Umbilical cord (tissue), 2 donors: ENCODE measurements around the gene RANBP1. TPM values are rescaled to one million over a fixed set of nuclear protein-coding genes. Genes with fewer than 3 reads are reported as not detected.

Experiments used
- DNase-seq: peaks from one replicate; pipeline ENCODE4 v3.0.0-alpha.2; 2015; ENCODE audit warnings: low spot score
- total RNA-seq: library from RNA; depleted of rRNA; stranded (reverse); fragments of >200 nt; gene quantifications from one replicate; pipeline ENCODE4 v1.2.3, GENCODE V29; 2014; ENCODE audit warnings: low replicate concordance; ENCODE audit not compliant: insufficient read depth

Gene RANBP1
- total RNA-seq, 1 donor from 2014 or later: 265 TPM

DNA sequence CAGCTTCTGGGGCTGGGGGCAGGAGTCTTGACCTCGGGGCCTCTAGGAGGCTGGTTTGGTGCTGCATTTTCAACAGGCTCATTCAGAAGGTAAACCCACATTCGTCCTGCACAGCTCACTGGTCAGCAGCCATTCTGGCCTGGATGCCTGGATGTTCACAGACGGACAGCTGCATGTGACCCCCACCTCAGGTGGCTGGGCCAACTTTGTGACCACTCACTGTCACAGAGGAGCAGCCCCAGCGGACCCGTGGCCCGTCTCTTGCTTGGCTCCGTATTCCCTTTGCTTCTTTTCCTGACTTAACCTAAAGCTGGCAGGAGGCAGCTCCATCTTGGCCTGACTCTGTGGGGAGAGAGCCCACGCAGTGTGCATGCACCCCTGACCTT, 27.6 kb upstream of the RANBP1 start:
- DNase-seq: no peak

GRCh38 chr22:20089226-20089976, 26.5 kb upstream of the RANBP1 start:
- no peak for DNase-seq

- no peak for DNase-seq
These were observed 25.8 kb upstream of the RANBP1 start for GRCh38 chr22:20089977-20090729.

DNA sequence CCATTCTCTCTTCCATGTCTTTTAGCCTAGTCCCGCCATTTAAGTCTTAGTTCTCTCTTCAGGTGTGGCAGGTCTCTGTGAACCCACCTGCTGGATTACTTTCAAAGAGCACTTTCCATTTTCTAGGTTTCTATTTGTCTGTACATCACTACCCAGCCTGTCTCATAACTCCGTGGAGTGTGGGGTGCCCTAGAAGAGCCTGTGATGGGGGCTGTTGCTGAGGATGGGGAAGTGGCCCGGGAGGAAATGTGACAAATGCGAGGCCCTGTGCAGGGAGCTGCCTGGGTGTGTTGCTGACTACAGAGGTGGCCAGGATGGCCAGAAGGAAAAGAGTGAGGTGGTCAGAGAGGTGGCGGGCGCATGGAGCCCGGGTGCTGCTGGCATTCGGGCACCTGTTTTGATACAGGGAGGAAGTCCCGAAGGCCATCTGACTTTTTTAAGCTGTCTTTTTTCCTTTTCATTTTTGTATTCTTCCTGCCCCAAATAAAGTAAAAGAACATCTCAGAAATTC, 25.1 kb upstream of the RANBP1 start:
- DNase-seq: no peak

- DNase-seq: no peak
These were observed 24.0 kb upstream of the RANBP1 start for GRCh38 chr22:20091690-20092476.

DNA sequence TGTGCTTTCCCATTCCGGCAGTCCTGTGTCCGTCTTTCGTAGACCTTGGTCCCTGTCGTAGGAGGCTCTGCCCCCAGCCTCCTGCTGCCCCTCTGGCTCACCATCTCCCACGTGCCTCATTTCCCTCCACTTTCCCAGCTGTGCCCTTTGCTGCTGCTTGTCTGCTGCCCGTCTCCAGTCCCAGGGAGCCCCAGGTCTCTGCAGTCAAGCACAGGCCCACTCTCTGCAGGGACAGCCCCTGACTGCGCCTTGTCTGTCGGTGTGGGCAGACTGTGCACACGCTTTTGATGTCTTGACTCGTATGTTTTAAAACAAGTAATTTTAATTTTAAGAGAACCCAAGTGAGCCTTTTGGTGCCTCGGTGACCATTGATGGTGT, 23.4 kb upstream of the RANBP1 start:
- DNase-seq: no peak

DNA sequence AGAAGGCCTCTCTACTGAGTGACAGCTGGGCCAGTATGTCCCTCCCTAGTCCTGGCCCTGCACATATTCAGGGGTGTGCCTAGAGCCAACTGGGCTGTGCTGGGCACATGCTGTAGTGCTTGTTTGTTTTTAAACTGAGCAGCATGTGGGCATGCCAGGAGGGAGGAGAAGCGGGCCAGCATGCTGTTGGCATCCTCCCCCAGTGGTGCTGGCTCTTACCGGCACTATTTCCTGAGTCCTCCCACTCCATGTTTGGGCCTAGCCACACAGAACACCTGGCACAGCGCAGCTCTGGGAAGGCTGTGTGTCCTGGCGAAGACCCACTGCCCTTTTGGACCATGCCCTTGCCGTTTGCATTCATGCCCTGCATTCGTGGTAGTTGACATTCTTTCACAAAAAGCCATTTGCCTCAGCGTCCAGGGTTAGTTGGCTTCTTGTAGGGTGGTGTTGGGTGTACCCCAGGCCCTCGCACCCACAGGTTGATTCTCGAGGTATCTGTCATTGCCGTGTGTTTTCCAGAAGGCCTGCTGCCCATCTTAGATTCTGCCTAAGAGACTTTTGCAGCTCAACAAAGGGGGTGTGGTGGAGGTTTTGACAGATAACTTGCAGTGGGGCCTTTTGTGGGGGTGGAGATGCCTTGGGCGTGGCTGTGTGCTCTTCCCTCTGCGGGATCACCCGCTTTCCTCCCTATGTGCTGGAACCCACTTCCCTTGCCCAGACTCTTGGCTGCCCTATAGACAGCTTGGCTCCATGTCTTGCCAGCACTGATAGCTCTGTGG, 22.3 kb upstream of the RANBP1 start:
- no peak for DNase-seq

DNA sequence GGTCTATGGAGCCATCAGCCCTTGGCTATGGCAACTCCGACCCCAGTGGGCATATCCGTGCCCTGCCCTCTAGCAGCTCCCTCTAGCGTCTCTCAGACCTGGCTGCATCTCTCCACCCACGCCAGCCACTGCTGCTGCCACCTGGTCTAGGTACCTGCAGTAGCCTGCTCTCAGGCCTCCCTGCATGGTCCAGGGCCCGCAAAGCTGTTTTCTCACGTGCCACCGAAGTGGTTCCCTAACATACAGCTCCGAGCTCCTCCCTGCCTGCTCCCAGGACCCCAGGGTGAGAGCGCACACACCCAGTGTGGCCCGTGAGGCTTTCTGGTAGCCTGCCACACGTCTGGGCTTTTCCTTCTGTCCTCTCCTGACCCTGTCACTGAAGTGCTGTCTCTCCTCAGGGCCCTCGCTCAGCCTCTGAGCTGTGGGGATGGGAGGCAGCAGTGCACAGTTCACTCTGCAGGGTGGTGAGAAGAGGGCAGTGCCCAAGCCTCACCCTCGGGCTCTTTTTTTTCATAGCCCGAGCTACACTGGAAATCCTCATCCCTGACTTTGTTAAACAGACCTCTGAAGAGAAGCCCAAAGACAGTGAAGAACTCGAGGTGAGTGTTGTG, 21.6 kb upstream of the RANBP1 start:
- DNase-seq: no peak

DNA sequence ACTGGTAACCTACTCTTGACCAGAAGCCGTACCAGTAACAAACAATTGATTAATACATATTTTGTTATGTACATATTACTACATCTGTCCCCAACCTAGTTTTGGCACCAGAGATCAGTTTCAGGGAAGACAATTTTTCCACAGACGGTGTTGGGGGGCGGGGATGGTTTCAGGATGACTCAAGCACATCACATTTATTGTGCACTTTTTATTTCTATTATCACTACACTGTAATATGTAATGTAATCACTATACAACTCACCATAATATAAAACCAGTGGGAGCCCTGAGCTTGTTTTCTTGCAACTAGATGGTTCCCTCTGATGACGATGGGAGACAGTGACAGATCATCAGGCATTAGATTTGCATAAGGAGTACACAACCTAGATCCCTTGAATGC, 20.4 kb upstream of the RANBP1 start:
- no peak for DNase-seq

DNA sequence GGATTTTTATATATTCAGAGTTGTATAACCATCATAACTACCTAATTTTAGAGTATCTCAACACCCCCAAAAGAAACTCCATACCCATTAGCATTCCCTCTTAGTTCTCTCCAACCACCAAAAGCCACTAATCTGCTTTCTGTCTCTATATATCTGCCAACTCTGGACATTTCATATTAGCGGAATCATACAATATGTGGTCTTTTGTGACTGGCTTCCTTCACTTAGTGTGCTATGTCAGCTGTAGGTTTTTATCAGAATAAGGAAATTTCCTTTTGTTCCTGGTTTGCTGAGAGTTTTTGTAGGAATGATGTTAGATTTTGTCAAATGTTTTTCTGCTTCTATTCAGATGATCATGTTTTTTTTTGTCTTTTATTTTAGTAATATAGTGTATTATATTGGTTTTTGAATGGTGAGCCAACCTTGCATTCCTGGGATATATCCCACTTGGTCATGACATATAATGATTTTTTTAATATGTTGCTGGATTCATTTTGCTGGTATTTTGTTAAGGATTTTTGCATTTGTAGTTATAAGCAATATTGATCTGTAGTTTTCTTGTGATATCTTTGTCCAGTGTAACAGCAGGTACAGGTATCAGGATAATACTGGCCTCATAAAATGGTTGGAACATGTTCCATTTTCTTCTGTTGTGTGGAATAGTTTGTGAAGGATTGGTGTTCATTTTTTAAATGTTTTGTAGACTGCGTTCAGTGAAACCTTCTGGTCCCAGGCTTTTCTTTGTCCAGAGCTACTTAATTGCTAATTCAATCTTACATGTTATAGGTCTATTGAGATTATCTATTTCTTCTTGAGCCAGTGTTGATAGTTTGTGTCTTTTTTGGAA, 19.1 kb upstream of the RANBP1 start:
- no peak for DNase-seq

GRCh38 chr22:20099099-20099711, 16.7 kb upstream of the RANBP1 start:
- no peak for DNase-seq

GRCh38 chr22:20101638-20102037, 14.3 kb upstream of the RANBP1 start:
- DNase-seq: no peak

DNA sequence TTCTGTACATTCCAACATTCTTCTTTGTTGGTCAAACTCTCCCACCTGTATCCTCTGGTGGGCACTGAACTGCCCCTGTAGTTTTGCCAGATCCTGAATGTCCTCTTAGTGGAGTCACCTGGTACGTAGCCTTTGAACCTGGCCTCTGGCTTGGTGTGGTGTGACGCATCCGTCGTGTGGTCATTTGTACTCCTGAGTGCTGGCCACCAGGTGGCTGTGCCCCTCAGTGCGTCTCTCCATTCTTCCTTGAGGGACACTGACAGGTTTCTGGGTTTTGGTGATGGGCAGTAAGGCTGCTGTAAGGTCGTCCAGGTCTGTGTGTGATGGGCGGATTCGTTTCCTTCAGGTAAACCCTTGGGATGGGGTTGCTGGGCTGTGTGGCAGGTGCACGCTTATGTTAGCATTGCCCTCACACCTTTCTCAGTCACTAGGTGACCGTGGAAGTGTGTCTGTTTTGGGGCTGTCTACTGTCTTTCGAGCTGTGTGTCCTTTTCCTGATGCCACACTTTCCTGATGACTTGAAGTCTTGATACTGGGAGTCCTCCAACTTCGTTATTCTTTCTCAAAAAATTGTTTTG, 13.6 kb upstream of the RANBP1 start:
- DNase-seq: no peak

- DNase-seq: no peak
These were observed 10.3 kb upstream of the RANBP1 start for GRCh38 chr22:20105456-20106204.

- DNase-seq: no peak
These were observed 9.6 kb upstream of the RANBP1 start for GRCh38 chr22:20106205-20106848.

GRCh38 chr22:20106849-20107237, 9.1 kb upstream of the RANBP1 start:
- no peak for DNase-seq

DNA sequence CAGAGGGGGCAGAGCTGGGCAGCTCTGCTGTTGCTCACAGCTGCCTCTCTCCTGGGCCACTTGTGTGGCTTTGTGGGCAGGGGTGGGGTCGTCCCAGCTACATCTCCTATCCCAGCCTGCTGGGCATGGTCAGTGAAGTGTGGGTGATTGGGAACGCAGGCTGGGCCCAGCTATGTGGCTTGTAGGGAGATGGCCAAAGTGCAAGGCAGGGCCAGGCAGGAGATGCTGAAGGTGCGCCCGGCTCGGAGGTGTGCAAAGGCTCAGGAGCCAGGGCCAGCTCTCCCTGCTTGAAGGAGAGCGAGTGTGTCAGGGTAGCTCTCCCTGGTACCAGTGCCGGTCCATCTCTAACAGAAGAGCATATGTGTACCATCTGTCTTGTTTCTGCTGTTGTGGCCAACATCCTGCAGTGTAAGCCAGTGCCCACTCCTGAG, 8.4 kb upstream of the RANBP1 start:
- DNase-seq: no peak
